SW480 (cell line): ENCODE data around the gene ERICH3.
"Not testable (repeated sequence)": the region's sequence is repeated elsewhere in the genome, so short reads cannot be mapped to it uniquely, and the experiment has no call there.

ENCODE experiments used
- DNase-seq: peaks from one replicate; pipeline ENCODE4 v3.0.0-alpha.2; 2016; ENCODE audit warnings: low spot score

ERICH3 gene

DNA sequence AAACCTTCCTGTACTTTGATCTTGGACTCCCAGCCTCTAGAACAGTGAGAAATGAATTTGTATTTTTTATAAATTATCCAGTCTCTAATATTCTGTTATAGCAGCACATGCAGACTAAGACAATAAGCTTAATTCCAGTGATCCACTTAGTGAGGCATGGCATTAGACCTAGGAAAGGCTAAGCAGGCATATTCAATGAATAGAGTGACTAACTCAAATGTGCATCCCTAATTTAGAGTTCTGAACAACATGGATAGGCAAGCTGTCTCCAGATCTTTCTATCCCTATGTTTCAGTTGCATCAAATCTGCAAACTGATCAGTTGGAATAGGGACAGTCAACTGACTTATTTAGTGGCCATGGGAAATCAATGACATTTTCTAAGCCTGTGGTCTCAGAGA lies 4.3 kb upstream of the ERICH3 start:
- DNase-seq = no peak

DNA sequence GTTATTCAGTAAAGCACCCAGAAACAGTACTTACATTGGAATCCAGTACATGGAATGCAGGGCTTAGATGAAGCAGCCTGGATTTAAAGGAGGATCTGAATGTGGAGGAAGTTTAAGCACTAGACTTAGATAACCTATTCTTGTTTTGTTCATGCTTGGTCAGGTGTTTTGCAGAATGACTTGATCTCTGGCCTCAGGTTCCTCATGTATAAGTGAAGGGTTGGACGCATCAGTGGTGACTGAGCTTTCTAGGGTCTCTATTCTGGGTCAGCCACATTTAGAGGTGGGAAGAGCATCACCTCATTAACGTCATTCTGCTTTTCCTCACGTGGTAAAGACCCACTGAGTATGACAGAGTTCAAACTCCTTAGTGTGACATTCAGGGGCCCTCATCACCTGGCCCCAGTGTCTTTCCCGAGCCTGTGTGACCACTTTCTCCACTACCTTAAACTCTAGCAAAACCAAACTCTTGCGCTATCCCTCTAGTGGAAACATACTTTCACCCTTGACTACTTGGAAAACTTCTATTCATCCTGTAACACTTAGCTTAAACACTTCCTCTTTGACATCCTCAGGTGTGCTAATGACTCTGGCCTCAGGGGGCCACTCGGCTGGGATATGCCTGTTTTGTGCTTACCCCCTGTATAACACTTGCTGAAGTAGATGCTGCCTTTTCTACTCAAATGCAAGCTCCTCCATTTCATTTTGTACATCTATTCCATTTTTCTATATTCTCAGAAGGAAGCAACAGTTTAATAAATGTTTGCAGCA lies 871 bp upstream of the ERICH3 start:
- no peak for DNase-seq

DNA sequence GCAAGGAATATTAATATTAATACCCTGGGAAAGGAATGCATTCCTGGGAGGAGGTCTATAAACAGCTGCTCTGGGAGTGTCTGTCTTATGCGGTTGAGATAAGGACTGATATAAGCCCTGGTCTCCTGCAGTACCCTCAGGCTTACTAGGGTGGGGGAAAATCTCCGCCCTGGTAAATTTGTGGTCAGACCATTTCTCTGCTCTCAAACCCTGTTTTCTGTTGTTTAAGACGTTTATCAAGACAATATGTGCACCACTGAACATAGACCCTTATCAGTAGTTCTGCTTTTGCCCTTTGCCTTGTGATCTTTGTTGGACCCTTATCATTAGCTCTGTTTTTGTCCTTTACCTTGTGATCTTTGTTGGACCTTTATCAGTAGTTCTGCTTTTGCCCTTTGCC lies 2.7 kb downstream of the ERICH3 start:
- not testable (repeated sequence) for DNase-seq

DNA sequence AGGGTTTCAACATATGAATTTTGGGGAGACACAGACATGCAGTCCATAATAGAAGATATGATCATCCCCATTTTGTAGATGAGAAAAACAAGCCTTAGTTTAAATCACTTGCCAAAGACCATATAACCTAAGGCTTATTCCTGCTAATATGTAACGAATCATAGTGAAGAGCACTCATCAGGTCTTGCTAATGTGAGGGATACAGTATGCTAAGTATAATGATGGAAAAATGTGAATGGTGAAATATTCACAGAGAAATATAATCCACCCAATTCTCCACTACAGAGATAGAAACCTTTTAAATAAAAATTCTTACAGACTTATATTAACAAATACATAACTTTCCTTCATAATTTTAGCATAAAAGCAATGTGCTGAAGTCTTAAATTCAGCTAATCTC lies 18.9 kb downstream of the ERICH3 start:
- no peak for DNase-seq

DNA sequence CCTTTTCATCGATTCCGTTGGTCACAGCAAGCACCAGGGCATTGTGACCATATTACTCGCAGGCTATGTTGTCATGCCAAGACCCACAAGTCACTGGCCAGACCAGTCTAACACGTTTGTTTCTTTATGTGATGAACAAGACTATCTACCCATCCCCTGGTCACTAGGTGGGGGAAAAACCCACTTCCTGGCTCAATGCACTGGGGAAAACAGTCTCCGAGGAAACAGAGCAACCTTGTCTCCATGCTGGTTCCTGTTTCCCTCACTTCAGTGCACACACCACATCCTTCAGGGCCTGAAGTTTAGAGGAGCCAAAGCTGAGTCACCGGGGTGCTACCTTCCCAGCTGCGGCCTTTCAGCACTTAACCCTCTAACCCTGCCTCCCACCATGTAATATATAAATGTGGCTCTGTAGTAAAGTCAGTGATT lies 20.9 kb downstream of the ERICH3 start:
- peak; percentile 50 for DNase-seq

DNA sequence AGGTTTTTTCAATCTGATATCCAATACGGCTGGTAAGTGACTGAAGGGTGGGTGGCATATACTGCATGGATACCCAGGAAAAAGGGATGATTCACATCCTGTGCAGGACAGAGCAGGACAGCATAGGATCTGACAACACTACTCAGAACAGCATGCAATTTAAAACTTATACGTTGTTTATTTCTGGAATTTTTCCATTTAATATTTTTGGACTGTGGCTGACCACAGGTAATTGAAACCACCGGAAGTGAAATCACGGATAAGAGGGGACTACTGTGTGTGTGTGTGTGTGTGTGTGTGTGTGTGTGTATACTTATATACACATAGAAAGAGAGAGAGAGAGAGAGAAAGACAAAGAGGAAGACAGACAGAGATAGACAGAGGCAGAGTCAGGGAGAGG lies 23.0 kb downstream of the ERICH3 start:
- DNase-seq = peak; percentile 3

DNA sequence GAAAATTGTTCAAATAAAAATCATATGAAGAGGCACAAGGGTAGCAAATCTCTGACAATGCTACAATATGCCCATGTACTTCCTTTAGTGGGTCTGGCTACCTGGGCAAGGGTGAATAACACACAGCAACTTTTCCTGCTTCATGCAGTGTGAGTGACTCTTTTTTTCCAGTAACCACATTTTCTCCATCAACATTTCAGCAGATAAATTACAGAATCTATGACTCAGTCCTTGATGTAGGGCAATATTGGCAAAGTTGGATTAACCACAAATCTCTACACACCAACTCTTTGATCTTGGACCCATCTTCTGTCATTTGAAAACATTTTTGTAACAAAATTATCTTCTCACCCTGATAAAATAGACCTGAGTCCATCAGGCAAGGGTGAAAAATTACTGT lies 31.7 kb downstream of the ERICH3 start:
- peak; percentile 10 for DNase-seq

DNA sequence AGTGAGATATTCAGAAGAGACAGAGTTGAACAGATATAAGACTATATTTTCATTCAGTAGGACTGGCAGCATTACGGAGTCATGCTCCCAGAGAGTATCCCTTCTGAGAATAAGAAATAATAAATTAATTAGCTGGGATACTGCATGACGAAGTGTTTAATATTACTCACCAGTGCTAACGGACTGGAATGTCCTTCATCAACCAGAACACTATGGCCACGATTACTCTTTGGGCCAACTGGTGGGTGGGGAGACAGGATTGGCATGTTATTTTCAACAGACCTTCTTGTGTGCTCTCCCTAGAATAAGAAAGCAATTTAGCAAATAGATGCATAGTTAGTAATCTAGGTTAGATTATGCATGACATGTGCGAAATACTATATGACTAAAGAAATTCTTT lies 32.4 kb downstream of the ERICH3 start:
- DNase-seq = no peak

DNA sequence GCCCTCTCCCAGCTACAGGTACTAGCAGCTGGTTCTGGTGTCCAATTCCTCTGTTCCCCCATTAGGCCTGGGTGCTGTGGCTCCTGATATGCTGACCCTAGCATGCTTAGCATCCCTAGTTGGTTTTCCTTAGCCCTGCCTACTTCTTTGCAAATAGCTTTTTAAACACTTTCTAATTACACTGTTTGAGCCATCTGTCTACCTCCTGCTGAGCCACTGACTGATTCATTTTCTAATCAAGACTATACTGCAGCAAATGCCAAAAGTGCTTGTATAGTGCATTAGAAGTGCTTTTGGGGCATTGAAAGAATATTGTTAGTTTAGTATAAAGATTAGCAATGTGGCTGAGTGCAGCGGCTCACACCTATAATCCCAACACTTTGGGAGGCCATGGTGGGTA lies 36.3 kb downstream of the ERICH3 start:
- DNase-seq = no peak

DNA sequence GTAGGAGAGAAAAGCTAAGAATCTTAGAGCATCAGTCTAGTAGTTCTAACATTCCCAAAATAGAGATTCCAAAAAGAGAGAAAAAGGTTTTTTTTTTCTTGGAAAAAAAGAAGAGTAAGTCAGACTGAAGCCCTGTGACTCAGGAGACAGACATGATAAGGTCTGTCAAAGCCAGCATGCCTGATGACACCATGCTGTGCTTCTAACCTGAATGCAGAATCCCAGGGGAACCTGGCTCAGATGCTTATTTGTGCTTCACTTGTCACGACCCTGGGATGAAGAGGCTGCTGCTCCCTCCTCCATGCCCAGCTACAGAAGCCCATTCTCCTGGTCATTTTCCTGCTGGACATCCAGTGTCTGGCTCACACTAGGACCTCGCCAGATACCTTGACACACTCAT lies 44.3 kb downstream of the ERICH3 start:
- no peak for DNase-seq

DNA sequence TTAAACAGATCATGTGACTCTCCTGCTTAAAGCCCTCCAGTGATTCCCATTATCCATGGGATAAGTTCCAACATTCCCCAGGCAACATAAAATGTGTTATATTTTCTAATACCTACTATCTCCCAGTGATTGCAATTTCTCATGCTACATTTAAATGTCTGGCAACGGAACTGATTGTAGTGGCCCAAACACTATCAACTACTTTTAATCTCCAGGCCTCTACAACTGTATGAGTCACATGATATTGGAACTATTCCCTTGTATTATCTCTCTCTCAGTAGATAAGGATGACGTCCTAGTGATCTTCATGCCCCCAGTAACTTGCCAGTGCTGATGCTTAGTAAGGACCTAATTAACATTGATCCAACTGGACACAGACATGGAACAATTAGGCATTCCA lies 49.9 kb downstream of the ERICH3 start:
- DNase-seq = no peak

DNA sequence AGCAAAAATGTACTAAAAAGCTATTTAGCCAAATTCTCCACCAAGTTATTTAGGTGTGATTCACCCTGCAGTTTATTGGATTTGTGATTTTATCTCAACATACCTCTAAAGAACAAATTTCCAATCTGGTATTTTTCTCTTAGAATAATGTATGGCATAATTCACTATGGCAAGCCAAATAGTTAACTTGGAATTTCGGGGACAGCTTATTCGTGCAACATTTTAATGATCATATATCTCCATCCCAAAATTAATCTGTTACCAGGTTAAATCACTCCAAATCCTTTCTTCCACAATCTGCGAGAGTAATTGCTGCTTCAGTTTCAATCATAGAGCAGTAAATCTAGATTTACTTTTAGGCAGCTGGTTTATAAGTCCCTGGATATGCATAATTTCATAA lies 53.4 kb downstream of the ERICH3 start:
- no peak for DNase-seq

DNA sequence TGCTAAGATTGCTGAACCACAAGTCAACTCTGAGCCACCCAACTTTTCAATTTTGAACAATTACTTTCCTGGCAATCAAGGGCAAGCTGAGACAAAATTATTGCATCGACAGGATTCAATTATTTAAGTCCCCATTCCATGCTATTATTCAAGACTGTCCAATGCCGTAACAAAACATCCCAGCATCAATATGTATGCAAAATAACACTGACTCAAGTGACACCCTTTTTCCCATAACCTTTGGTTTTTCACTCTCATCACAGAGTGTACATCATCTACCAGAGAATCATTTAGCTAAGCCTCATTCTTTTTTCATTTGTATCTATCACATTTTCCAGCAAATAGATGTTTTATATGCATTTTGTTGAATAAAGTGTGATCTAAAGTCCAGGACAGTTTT lies 54.6 kb downstream of the ERICH3 start:
- no peak for DNase-seq

DNA sequence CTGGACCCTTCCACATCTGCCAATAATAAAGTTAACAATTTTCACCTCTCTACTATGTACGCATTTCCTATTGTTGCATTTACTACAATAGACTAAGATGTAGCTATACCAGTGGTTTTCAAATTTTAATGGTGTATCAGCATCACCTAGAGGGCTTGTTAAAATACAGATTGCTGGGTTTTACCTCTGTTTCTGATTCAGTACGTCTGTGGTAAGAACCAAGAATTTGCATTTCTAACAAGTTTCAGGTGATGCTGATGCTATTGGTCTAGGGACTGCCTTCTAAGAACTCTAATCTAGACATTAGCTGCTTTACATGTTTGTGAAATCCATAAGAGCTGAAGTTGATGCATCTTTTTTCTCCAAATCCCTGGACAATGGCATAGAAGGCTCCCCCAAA lies 59.7 kb downstream of the ERICH3 start:
- DNase-seq = no peak

DNA sequence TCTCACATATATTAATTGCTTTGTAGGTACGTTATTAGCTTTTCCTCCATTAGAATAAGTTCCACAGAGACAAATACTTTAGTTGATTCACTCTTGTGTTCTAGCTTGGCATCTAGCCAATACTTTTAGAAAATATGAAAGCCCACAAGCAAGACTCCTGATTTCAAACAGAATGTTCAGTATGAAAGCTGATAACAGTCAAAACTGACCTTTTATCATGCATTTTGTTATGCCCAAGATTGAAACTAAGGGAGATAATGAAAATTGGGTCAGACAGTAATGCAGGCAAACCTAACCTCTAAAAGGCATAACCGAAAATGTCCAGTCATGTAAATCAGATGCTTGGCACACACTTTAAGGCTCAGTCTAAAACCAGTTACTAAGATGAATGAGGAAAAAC lies 61.7 kb downstream of the ERICH3 start:
- DNase-seq = no peak

DNA sequence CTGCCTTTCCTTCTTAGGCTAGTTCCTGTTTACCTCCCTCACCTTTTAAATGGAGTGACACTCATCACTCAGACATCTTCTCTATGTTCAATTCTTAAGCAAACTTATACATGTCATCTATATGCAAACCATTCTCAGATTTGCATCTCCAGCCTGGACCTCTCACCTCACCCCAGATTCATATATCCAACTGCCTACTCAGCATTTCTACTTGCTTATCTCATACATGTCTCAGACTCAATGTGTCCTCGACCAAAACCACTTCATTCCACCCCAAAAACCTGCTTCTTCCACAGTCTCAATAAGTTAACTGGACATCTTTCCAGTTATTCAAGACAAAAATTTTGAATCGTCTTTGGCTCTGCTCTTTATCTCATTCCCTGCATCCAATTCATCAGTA lies 62.6 kb downstream of the ERICH3 start:
- no peak for DNase-seq

DNA sequence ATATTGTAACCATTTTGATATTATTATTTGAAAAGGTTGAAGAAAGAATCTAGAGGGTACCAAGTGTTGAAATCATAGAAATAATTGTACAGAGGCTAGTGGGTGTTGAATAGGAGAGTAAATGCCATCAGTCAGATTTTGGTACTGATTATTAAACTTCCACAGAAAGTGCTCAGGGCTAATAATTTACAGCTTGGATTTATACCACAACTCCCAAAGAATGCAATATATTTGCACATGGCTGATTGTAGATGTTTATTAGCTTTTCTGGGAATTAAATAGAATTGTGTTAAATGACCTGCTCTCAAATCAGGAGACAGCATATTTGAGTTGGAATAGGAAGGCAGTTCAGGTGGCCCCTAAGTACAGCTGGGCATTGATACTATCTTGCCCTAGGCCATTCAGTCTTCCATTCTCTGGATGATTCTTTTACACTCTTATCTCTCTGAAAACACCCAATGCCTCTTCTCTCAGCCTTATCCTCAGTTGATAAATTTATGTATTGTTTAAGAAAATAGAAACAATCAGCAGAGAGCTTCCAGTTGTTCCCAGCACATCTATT lies 63.7 kb downstream of the ERICH3 start:
- DNase-seq = no peak

DNA sequence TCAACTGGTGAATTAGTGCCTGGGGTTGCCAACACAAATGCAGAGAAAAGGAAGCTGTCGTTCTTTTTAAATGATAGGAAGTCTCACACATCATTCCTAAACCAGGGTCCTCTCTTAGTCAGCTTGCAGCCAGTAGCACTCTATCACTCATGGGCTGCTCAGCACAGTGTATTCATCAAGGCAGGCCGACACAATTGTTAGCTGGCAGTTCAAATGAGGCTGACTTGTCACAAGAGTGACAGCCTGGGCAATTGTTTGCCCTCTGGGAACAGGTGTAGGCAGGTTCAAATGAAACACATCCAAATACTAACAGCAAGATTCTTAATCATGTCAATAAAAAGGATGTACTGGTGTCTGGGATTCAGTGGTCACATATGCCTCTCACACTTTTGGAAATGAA lies 76.9 kb downstream of the ERICH3 start:
- no peak for DNase-seq

DNA sequence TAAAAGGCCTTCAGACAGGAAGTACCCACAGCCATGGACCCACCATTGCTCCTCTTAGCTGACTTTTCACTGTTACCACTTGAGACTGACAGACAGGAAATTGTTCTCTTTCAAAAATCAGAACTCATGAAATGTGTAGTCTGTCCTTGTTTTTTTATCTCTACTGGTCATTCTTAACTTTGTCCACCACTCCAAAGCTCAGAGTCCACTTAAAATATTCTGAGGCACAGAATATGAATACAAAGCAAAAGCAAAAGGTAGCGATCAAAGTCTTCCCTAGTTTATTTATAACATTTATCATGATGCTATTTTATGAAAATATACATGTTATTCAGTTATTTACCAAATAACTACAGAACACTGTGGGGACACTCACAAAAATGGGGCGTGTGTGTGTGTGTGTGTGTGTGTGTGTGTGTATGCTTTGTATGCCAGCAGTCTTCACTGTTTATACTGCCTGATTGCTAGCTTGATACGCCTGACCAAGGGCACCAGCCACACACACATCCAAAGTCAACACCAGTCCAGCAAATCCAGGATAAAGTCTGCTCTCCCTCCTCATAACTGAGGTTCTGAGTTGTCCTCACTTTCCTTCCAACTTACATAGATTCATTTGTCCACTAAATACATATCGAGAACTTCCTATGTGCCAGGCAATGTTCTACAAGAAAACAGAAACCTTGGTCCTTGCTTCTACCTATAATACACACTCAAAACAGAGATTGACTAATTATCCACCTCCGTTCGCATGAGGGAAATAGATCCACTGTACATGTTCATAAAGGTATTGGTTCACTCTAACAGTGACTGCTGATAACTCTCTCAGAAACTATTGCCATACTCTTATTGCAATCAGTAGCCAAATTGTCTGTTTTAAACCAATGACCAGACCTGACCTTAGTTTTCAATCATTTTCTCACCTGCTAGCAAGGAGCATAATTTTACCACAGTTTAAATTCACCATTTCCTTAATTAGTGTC lies 79.4 kb downstream of the ERICH3 start:
- DNase-seq = no peak

DNA sequence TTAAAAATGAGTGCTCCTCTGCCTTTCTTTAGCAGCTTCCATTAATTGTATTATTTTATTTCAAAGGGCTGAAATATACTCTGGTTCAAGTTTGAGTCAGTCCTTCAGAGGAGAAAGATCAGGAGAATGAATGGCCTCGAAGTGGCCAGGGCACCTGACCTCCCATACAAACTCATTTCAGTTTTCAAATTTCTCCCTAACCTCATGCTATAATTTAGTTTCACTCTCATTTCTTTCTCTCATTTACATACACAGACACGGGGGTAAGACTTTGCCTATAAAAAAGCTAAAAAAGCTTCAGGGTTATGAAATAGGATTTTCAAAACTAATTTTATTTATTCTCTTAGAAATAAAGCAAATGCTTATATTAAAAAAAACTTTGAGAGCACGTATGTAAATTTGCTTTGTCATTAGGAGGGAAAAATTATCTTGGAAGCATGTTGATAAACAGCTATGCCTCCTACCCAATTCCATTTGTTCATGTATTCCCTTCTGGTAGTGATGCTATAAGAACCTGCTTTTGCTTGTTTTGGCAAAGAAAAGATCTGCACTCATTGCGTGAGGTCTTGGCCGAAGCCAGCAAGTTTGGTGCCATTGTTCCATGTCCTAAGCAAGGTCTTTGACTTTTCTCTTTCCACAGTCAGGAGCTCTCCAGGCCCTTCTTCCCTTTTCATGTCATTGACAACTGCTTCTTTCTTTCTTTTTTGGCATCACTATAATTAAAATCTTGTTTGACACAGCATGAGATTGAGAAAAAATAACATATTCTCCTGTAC lies 80.8 kb downstream of the ERICH3 start:
- no peak for DNase-seq

DNA sequence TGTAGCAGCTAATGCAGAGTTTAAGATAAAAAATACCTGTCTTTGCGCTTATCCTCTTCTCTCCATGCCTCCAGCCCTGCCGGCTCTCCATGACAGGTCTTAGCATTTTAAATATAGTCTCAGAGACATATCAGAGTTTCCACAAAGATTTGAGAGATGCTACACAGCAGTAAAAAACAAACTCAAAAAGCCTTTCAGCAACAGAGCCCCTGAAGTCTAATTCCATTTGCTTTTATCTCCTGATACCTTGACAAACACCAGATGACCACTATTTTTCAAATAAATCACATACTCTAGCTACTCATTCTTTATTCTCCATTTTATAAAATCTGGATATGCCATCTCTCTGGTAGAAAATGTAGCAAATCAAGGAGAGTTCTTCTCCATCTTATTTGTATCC lies 81.6 kb downstream of the ERICH3 start:
- DNase-seq = no peak

DNA sequence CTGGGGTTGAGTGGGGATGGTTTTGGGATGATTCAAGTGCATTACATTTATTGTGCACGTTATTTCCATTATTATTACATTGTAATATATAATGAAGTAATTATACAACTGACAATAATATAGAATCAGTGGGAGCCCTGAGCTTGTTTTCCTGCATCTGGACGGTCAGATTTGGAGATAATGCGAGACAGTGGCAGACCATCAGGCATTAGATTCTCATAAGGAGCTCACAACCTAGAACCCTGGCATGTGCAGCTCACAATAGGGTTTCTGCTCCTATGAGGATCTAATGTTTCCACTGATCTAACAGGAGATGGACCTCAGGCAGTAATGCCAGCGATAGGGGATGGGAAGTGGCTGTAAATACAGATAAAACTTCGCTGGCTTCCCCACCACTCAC lies 83.3 kb downstream of the ERICH3 start:
- DNase-seq = no peak
